Breast epithelium (tissue), 4 donors: ENCODE data around the gene FAM193A. TPM values are rescaled to one million over a fixed set of nuclear protein-coding genes. Genes with fewer than 3 reads are reported as not detected.
"Not testable (repeated sequence)": the region's sequence is repeated elsewhere in the genome, so short reads cannot be mapped to it uniquely, and the experiment has no call there.

Experiments used
- DNase-seq, 2 donors: peaks; one replicate each; pipeline ENCODE4 v3.0.0-alpha.2; 2019; ENCODE audit warnings: low spot score in 2 of 2
- H3K27ac ChIP-seq, 2 donors: fragments of 200-600 bp; sonication (generic) in 1 of 2; one replicate each; pipeline ENCODE4 v1.5.1; 2016 to 2019; ENCODE audit warnings: mild to moderate bottlenecking in 1 of 2
- H3K27me3 ChIP-seq, 2 donors: fragments of 200-600 bp; sonication (generic) in 1 of 2; one replicate each; pipeline versions ENCODE4 v1.5.1 to v1.6.0; 2017 to 2019; ENCODE audit warnings: control low read depth in 1 of 2, mild to moderate bottlenecking in 1 of 2
- H3K36me3 ChIP-seq: fragments of 200-600 bp; one replicate; pipeline ENCODE4 v1.5.1; 2019
- H3K4me1 ChIP-seq, 2 donors: fragments of 200-600 bp; sonication (generic); one replicate each; pipeline ENCODE4 v1.5.1; 2016 to 2019; ENCODE audit warnings: control low read depth in 1 of 2
- H3K4me3 ChIP-seq, 3 donors: fragments of 200-600 bp; sonication (generic); 1 replicate in 2 of 3; 2 replicates in 1 of 3; pipeline ENCODE4 v1.5.1; 2016 to 2019; ENCODE audit warnings: mild to moderate bottlenecking in 3 of 3, moderate library complexity in 2 of 3
- H3K9me3 ChIP-seq, 2 donors: fragments of 200-600 bp; sonication (generic) in 1 of 2; one replicate each; pipeline ENCODE4 v1.5.1; 2016 to 2019; ENCODE audit warnings: control low read depth in 1 of 2
- CTCF ChIP-seq, 3 donors: fragments of 450-650 bp; IDR thresholded peaks; one replicate each; pipeline ENCODE4 v1.5.1; 2016 to 2017; ENCODE audit warnings: antibody characterized with exemption in 3 of 3, mild to moderate bottlenecking in 3 of 3, moderate library complexity in 3 of 3
- POLR2A ChIP-seq: fragments of 450-650 bp; IDR thresholded peaks from one replicate; pipeline ENCODE4 v1.6.1; 2016; ENCODE audit warnings: antibody characterized with exemption, mild to moderate bottlenecking, moderate library complexity
- POLR2AphosphoS5 ChIP-seq, 3 donors: sonication (generic); formaldehyde crosslinking; IDR thresholded peaks; one replicate each; pipeline ENCODE4 v1.6.1; 2017; ENCODE audit warnings: antibody characterized with exemption in 3 of 3
- intact Hi-C: fragments of 100-400 bp; cut with DNase I; formaldehyde crosslinking; loops from one replicate; pipeline ENCODE4 v1.15.1; 2023; ENCODE audit warnings: low total_unique reads
- total RNA-seq, 3 donors: library from RNA; depleted of rRNA; stranded (reverse); fragments of >200 nt; gene quantifications; one replicate each; pipeline ENCODE4 v1.1.0, GENCODE V29; 2016

FAM193A gene
- total RNA-seq, 3 donors from 2014 or later, result 24.5 to 26.5 (median 24.7) TPM

GRCh38 chr4:2583517-2583916, 47.1 kb downstream of the FAM193A start:
- TF ChIP-seq POLR2A (no peak), POLR2AphosphoS5 (IDR thresholded peaks at IDR 0.05) (no peak), CTCF (IDR thresholded peaks at IDR 0.05) (no peak)
- H3K4me1 ChIP-seq, result peaks cover 0 to 5% of the 10 kb centered on the region in 2 donors
- intact Hi-C loops, result no loop called here
- H3K4me3 ChIP-seq, result peak overlapping the region in 1 of 3 donors; percentile 27
- no peaks in the 10 kb centered on the region for H3K27me3 ChIP-seq
- no peak for DNase-seq
- no peaks in the 10 kb centered on the region for H3K36me3 ChIP-seq
- H3K27ac ChIP-seq, result peak overlapping the region in 1 of 2 donors; percentile 35
- H3K9me3 ChIP-seq, result no peaks in the 10 kb centered on the region

- intact Hi-C loops, result no loop called here
- Histone ChIP-seq H3K4me3 (no peak overlapping the region), H3K4me1 (peaks cover 5 to 7% of the 10 kb centered on the region in 2 donors), H3K27me3 (no peaks in the 10 kb centered on the region), H3K27ac (no peak overlapping the region), H3K9me3 (no peaks in the 10 kb centered on the region), H3K36me3 (no peaks in the 10 kb centered on the region)
- TF ChIP-seq CTCF (IDR thresholded peaks at IDR 0.05), result no peak
- TF ChIP-seq POLR2AphosphoS5 (IDR thresholded peaks at IDR 0.05), result no peak
- TF ChIP-seq POLR2A, result no peak
- DNase-seq, result no peak
Observed at GRCh38 chr4:2586502-2586901, 50.1 kb downstream of the FAM193A start.

GRCh38 chr4:2587213-2587823, 50.9 kb downstream of the FAM193A start:
- H3K4me3 ChIP-seq, result no peak overlapping the region
- no peaks in the 10 kb centered on the region for H3K27me3 ChIP-seq
- H3K36me3 ChIP-seq, result no peaks in the 10 kb centered on the region
- TF ChIP-seq POLR2A, result no peak
- no peak for TF ChIP-seq CTCF (IDR thresholded peaks at IDR 0.05)
- TF ChIP-seq POLR2AphosphoS5 (IDR thresholded peaks at IDR 0.05), result no peak
- DNase-seq, result no peak
- intact Hi-C loops, result no loop called here
- H3K9me3 ChIP-seq, result no peaks in the 10 kb centered on the region
- H3K27ac ChIP-seq, result no peak overlapping the region
- peaks cover 5 to 7% of the 10 kb centered on the region in 2 donors for H3K4me1 ChIP-seq

- Histone ChIP-seq H3K27ac (no peak overlapping the region), H3K36me3 (no peaks in the 10 kb centered on the region), H3K27me3 (no peaks in the 10 kb centered on the region), H3K9me3 (no peaks in the 10 kb centered on the region), H3K4me1 (peaks cover 5 to 7% of the 10 kb centered on the region in 2 donors), H3K4me3 (no peak overlapping the region)
- DNase-seq, result no peak
- TF ChIP-seq CTCF (IDR thresholded peaks at IDR 0.05) (no peak), POLR2A (no peak), POLR2AphosphoS5 (IDR thresholded peaks at IDR 0.05) (no peak)
- intact Hi-C loops, result no loop called here
Observed at GRCh38 chr4:2588259-2588658, 51.8 kb downstream of the FAM193A start.

- H3K27ac ChIP-seq, result no peak overlapping the region
- peaks cover 5 to 7% of the 10 kb centered on the region in 2 donors for H3K4me1 ChIP-seq
- H3K36me3 ChIP-seq, result no peaks in the 10 kb centered on the region
- no peak for DNase-seq
- no peak for TF ChIP-seq POLR2AphosphoS5 (IDR thresholded peaks at IDR 0.05)
- TF ChIP-seq POLR2A, result no peak
- no peak for TF ChIP-seq CTCF (IDR thresholded peaks at IDR 0.05)
- H3K4me3 ChIP-seq, result no peak overlapping the region
- H3K27me3 ChIP-seq, result no peaks in the 10 kb centered on the region
- H3K9me3 ChIP-seq, result no peaks in the 10 kb centered on the region
- intact Hi-C loops, result no loop called here
Observed at GRCh38 chr4:2591189-2591588, 54.7 kb downstream of the FAM193A start.

GRCh38 chr4:2592014-2592413, 55.6 kb downstream of the FAM193A start:
- H3K4me3 ChIP-seq, intact Hi-C loops, H3K4me1 ChIP-seq, H3K27ac ChIP-seq, H3K27me3 ChIP-seq, H3K9me3 ChIP-seq, DNase-seq, H3K36me3 ChIP-seq: not testable (repeated sequence)
